B cell (primary cell): Measurements from ENCODE around the gene UNCX. TPM values are rescaled to one million over a fixed set of nuclear protein-coding genes. Genes with fewer than 3 reads are reported as not detected.

Experiments used
- ATAC-seq: fragments of 200-7000 bp; cut with Tn5 transposase; one replicate; pipeline ENCODE4 v1.10.0; 2021; ENCODE audit warnings: low read depth, mild to moderate bottlenecking, moderate number of reproducible peaks, moderate library complexity
- CTCF ChIA-PET: fragments of 350-600 bp; sonication (Branson Sonifier 250); formaldehyde crosslinking; loops from one replicate; lab custom pipeline; 2021; ENCODE audit warnings: antibody characterized with exemption, inconsistent platforms; lab: Charles Lee
- POLR2A ChIA-PET: fragments of 350-600 bp; sonication (Branson Sonifier 250); formaldehyde crosslinking; loops from one replicate; lab custom pipeline; 2021; ENCODE audit warnings: antibody characterized with exemption; lab: Charles Lee
- DNase-seq: peaks from one replicate; pipeline ENCODE4 v3.0.0; 2013
- H2AFZ ChIP-seq: 2 replicates; pipeline ENCODE4 v1.6.1; 2012; ENCODE audit warnings: mild to moderate bottlenecking, low read depth, low read length; ENCODE audit not compliant: insufficient read depth, poor library complexity, severe bottlenecking
- H3K27ac ChIP-seq, 2 donors: 1 replicate in 1 of 2; 2 replicates in 1 of 2; pipeline ENCODE4 v1.5.1; 2012 to 2013; ENCODE audit warnings: low read length in 2 of 2, mild to moderate bottlenecking in 2 of 2, moderate library complexity in 1 of 2
- H3K27me3 ChIP-seq, 4 experiments: fragments of 200-600 bp in 1 of 4; sonication (generic) in 1 of 4; replicated peaks in 1 of 4; 1 replicate in 2 of 4; 2 replicates in 2 of 4; pipeline versions ENCODE4 v1.6.1 to v1.7.0; 2013 to 2016; ENCODE audit warnings: low read length in 3 of 4, mild to moderate bottlenecking in 2 of 4, mixed read lengths in 1 of 4, moderate library complexity in 1 of 4; ENCODE audit not compliant: insufficient read depth in 4 of 4, control insufficient read depth in 3 of 4; ENCODE audit errors: control extremely low read depth in 1 of 4
- H3K36me3 ChIP-seq, 2 experiments: replicated peaks in 1 of 2; 1 replicate in 1 of 2; 2 replicates in 1 of 2; pipeline versions ENCODE4 v1.6.1 to v1.7.1; 2013; ENCODE audit warnings: low read length in 1 of 2; ENCODE audit not compliant: insufficient read depth in 2 of 2, control insufficient read depth in 1 of 2; ENCODE audit errors: control extremely low read depth in 1 of 2, extremely low read depth in 1 of 2
- H3K4me1 ChIP-seq, 2 donors: fragments of 200-600 bp in 1 of 2; sonication (generic) in 1 of 2; 1 replicate in 1 of 2; 2 replicates in 1 of 2; pipeline versions ENCODE4 v1.5.1 to v1.6.1; 2013 to 2017; ENCODE audit warnings: low read length in 2 of 2; ENCODE audit not compliant: control insufficient read depth in 2 of 2, insufficient read depth in 2 of 2
- H3K4me2 ChIP-seq: replicated peaks from 2 replicates; pipeline ENCODE3; 2012; ENCODE audit warnings: mild to moderate bottlenecking, low read depth, low read length; ENCODE audit not compliant: poor library complexity, severe bottlenecking
- H3K4me3 ChIP-seq, 5 experiments: fragments of 200-600 bp in 1 of 5; sonication (generic) in 1 of 5; 1 replicate in 3 of 5; 2 replicates in 2 of 5; pipeline versions ENCODE4 v1.5.1 to v1.7.0; 2011 to 2016; ENCODE audit warnings: low read length in 4 of 5, mild to moderate bottlenecking in 4 of 5, low read depth in 2 of 5, control low read depth in 1 of 5, moderate library complexity in 1 of 5; ENCODE audit not compliant: insufficient read depth in 1 of 5; ENCODE audit errors: control extremely low read depth in 1 of 5, extremely low read depth in 1 of 5
- H3K79me2 ChIP-seq: fragments of 200-600 bp; sonication (generic); one replicate; pipeline ENCODE4 v1.6.0; 2016; ENCODE audit warnings: low read length; ENCODE audit not compliant: control insufficient read depth, insufficient read depth
- H3K9ac ChIP-seq: fragments of 200-600 bp; sonication (generic); 2 replicates; pipeline ENCODE4 v1.6.1; 2017; ENCODE audit warnings: mild to moderate bottlenecking, low read length, moderate library complexity
- H3K9me3 ChIP-seq, 3 donors: one replicate each; pipeline versions ENCODE4 v1.6.1 to v1.7.1; 2013; ENCODE audit warnings: low read length in 2 of 3; ENCODE audit not compliant: control insufficient read depth in 2 of 3, insufficient read depth in 1 of 3; ENCODE audit errors: control extremely low read depth in 1 of 3
- H4K20me1 ChIP-seq: 2 replicates; pipeline ENCODE4 v1.6.0; 2012; ENCODE audit warnings: mild to moderate bottlenecking, low read length; ENCODE audit not compliant: insufficient read depth, control insufficient read depth, poor library complexity, severe bottlenecking
- H3K27ac Mint-ChIP-seq: one replicate; pipeline ENCODE4 v1.8.0; 2021; ENCODE audit warnings: mixed read lengths
- H3K27me3 Mint-ChIP-seq: one replicate; pipeline ENCODE4 v1.8.0; 2021; ENCODE audit warnings: mixed read lengths
- H3K4me1 Mint-ChIP-seq: one replicate; pipeline ENCODE4 v1.8.0; 2021; ENCODE audit warnings: mixed read lengths
- H3K4me3 Mint-ChIP-seq: one replicate; pipeline ENCODE4 v1.8.0; 2021; ENCODE audit warnings: mixed read lengths
- H3K9me3 Mint-ChIP-seq: one replicate; pipeline ENCODE4 v1.8.0; 2022; ENCODE audit warnings: mixed read lengths; ENCODE audit not compliant: insufficient read depth
- CTCF ChIP-seq: fragments of 200-600 bp; IDR thresholded peaks from one replicate; pipeline ENCODE4 v1.8.0; 2022; ENCODE audit warnings: antibody characterized with exemption, mild to moderate bottlenecking
- EZH2 ChIP-seq: IDR thresholded peaks from 2 replicates; pipeline ENCODE4 v1.6.1; 2012; ENCODE audit warnings: borderline replicate concordance, low read depth, mild to moderate bottlenecking, moderate library complexity, low read length; ENCODE audit not compliant: insufficient read depth, poor library complexity, severe bottlenecking
- WGBS: methylation state at CpG from one replicate; pipeline ENCODE4 v1.1.5; 2013; ENCODE audit warnings: missing lambda C conversion rate; ENCODE audit not compliant: insufficient coverage; 5-methylcytosine and 5-hydroxymethylcytosine counted together
- intact Hi-C: fragments of 100-400 bp; cut with micrococcal nuclease; formaldehyde crosslinking; loops from one replicate; pipeline ENCODE4 v1.10.0; 2022
- polyA plus RNA-seq: library from polyadenylated mRNA; depleted of rRNA; stranded (reverse); fragments of >200 nt; gene quantifications from 2 replicates; pipeline ENCODE4 v1.2.3, GENCODE V29; 2012
- total RNA-seq, 2 donors: library from RNA; stranded (reverse); fragments of 120-200 nt in 1 of 2; gene quantifications; 1 replicate in 1 of 2; 2 replicates in 1 of 2; pipeline versions ENCODE4 v1.2.3 to v1.2.4, GENCODE V29; 2013 to 2022

The UNCX gene
- total and polyA plus RNA-seq, 2 donors (not counting 1 experiment from before 2014, with no cell fraction given): not detected

GRCh38 chr7:1267016-1267900, 34.6 kb downstream of the UNCX start:
- no peaks in the 10 kb centered on the region for H4K20me1 ChIP-seq
- WGBS: 80% methylated on average over 28 of the region's 31 CpGs
- ChIA-PET CTCF (no interaction called here), POLR2A (no interaction called here)
- DNase-seq: no peak
- Mint-ChIP-seq H3K4me1 (no peaks in the 10 kb centered on the region), H3K4me3 (no peak overlapping the region), H3K27me3 (peaks cover 22% of the 10 kb centered on the region), H3K27ac (no peak overlapping the region), H3K9me3 (no peaks in the 10 kb centered on the region)
- no peak overlapping the region for H3K4me2 ChIP-seq
- no peaks in the 10 kb centered on the region for H3K4me1 ChIP-seq
- no peaks in the 10 kb centered on the region for H3K36me3 ChIP-seq
- H3K79me2 ChIP-seq: no peaks in the 10 kb centered on the region
- H3K9me3 ChIP-seq: peaks cover 0 to 6% (median 0%) of the 10 kb centered on the region in 3 donors
- intact Hi-C loops: no loop called here
- no peak overlapping the region for H3K4me3 ChIP-seq
- no peak for ATAC-seq
- H2AFZ ChIP-seq: no peak overlapping the region
- peaks cover 0 to 18% (median 0%) of the 10 kb centered on the region in 4 experiments for H3K27me3 ChIP-seq
- no peak overlapping the region for H3K27ac ChIP-seq
- no peak for TF ChIP-seq EZH2
- TF ChIP-seq CTCF: no peak
- no peak overlapping the region for H3K9ac ChIP-seq
